ENCODE results near the gene IKZF2. TPM values are rescaled to one million over a fixed set of nuclear protein-coding genes. Genes with fewer than 3 reads are reported as not detected.

The IKZF2 gene
- total and polyA plus RNA-seq, 2 of the 4 experiments (the other 2 are of a cell fraction), result 2.1 to 25.5 TPM

DNA sequence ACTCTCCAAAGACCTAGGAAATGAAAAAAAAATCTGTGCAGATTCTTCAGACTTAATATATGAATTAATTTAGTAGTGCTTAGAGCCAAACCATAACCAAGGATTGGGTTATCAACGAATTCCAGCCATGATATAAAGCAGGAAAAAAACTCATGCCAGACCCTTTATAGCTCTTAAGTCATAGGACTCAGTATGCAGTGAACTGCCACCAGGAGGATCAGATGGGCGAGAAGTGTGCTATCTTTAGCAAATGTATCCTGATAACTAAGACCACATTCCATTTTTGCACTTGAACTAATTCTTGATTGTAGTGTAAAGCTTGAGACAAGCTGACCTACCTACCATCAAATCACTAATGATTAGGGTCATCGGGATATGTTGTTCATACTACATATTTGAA is 178.1 kb downstream of the IKZF2 start:
- in situ Hi-C loops (cut with MboI; ENCODE audit: low sequenced_read_pairs), result no loop called here
- dilution Hi-C loops (cut with HindIII; ENCODE audit: low sequenced_read_pairs, unreplicated experiment), result no loop called here
- peaks cover 15% of the 10 kb centered on the region for H3K4me1 ChIP-seq (ENCODE audit: control insufficient read depth, insufficient read depth, low read length)

More for the DNA sequence above, 178.1 kb downstream of the IKZF2 start:
- ATAC-seq (ENCODE audit: low read depth) (no peak), DNase-seq (no peak)
- no peaks in the 10 kb centered on the region for H3K36me3 ChIP-seq (ENCODE audit: control insufficient read depth, insufficient read depth, low read length)
- POLR2A ChIA-PET (ENCODE audit: unreplicated experiment), result no interaction called here
- H3K9me1 ChIP-seq (ENCODE audit: insufficient read depth, low read length), result 0 out of 2 replicates have a peak, but pooled peaks cover 3% of the 10 kb centered on the region
- BruUV-seq (replicated peaks), result no TSS peak
- H2BK5ac ChIP-seq (ENCODE audit: low read depth, low read length, poor library complexity, severe bottlenecking), result no peak overlapping the region
- H3K18ac ChIP-seq (ENCODE audit: low read depth, low read length), result no peak overlapping the region
- CTCF ChIA-PET, result no interaction called here
- no peak overlapping the region for H2BK20ac ChIP-seq (ENCODE audit: low read depth, low read length)
- WGBS, 2 experiments (ENCODE audit: extremely low coverage in 2 of 2, insufficient read length in 1 of 2), result no CpG with 5 or more reads among the region's 3 CpGs
- H4K8ac ChIP-seq (ENCODE audit: low read depth in 2 of 2, low read length in 2 of 2), result no peak overlapping the region
- no peaks in the 10 kb centered on the region for H3K79me1 ChIP-seq (ENCODE audit: low read depth in 1 of 2, low read length in 2 of 2)
- H2BK120ac ChIP-seq (ENCODE audit: low read depth, low read length), result no peak overlapping the region
- H3K4me3 ChIP-seq (ENCODE audit: insufficient read depth, low read depth, low read length), result no peak overlapping the region
- no peak overlapping the region for H3K9ac ChIP-seq (ENCODE audit: low read depth, low read length)
- H2AK5ac ChIP-seq (ENCODE audit: low read depth, low read length), result no peak overlapping the region
- H3K14ac ChIP-seq (replicated peaks; ENCODE audit: low read depth, low read length), result no peak overlapping the region
- TF ChIP-seq MXI1 (IDR thresholded peaks at IDR 0.05; ENCODE audit: borderline replicate concordance, low read depth, low read length), result no peak
- TF ChIP-seq, protein P1, sequence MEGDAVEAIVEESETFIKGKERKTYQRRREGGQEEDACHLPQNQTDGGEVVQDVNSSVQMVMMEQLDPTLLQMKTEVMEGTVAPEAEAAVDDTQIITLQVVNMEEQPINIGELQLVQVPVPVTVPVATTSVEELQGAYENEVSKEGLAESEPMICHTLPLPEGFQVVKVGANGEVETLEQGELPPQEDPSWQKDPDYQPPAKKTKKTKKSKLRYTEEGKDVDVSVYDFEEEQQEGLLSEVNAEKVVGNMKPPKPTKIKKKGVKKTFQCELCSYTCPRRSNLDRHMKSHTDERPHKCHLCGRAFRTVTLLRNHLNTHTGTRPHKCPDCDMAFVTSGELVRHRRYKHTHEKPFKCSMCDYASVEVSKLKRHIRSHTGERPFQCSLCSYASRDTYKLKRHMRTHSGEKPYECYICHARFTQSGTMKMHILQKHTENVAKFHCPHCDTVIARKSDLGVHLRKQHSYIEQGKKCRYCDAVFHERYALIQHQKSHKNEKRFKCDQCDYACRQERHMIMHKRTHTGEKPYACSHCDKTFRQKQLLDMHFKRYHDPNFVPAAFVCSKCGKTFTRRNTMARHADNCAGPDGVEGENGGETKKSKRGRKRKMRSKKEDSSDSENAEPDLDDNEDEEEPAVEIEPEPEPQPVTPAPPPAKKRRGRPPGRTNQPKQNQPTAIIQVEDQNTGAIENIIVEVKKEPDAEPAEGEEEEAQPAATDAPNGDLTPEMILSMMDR (conservative IDR thresholded peaks at IDR 0.05; ENCODE audit: low read depth, low read length), result no peak
- TF ChIP-seq RAD21 (IDR thresholded peaks at IDR 0.05; ENCODE audit: low read length), result no peak
- TF ChIP-seq USF2 (IDR thresholded peaks at IDR 0.05; ENCODE audit: low read depth, low read length), result no peak
- TF ChIP-seq MAFK (IDR thresholded peaks at IDR 0.05; ENCODE audit: low read depth, low read length), result no peak
- no peak for TF ChIP-seq CEBPB (IDR thresholded peaks at IDR 0.05; ENCODE audit: low read depth, low read length)
- no peak for TF ChIP-seq CHD1 (IDR thresholded peaks at IDR 0.05; ENCODE audit: low read depth, low read length)
- no peak for TF ChIP-seq SMC3 (IDR thresholded peaks at IDR 0.05; ENCODE audit: low read depth, low read length)
- no peak for TF ChIP-seq MAZ (IDR thresholded peaks at IDR 0.05; ENCODE audit: borderline replicate concordance, low read depth, low read length)
- no peak for TF ChIP-seq RFX5 (IDR thresholded peaks at IDR 0.05; ENCODE audit: low read depth, low read length)
- TF ChIP-seq, protein P2, sequence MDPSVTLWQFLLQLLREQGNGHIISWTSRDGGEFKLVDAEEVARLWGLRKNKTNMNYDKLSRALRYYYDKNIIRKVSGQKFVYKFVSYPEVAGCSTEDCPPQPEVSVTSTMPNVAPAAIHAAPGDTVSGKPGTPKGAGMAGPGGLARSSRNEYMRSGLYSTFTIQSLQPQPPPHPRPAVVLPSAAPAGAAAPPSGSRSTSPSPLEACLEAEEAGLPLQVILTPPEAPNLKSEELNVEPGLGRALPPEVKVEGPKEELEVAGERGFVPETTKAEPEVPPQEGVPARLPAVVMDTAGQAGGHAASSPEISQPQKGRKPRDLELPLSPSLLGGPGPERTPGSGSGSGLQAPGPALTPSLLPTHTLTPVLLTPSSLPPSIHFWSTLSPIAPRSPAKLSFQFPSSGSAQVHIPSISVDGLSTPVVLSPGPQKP (IDR thresholded peaks at IDR 0.05; ENCODE audit: borderline replicate concordance, low read depth, low read length), result no peak
- TF ChIP-seq RCOR1 (IDR thresholded peaks at IDR 0.05; ENCODE audit: insufficient replicate concordance, low read length), result no peak
- TF ChIP-seq BHLHE40 (IDR thresholded peaks at IDR 0.05; ENCODE audit: low read depth, low read length), result no peak
- TF ChIP-seq NFE2L2 (IDR thresholded peaks at IDR 0.05; ENCODE audit: low read depth, low read length), result no peak
- TF ChIP-seq POLR2A (IDR thresholded peaks at IDR 0.05; ENCODE audit: low read depth, low read length), result no peak
- TF ChIP-seq FOS (IDR thresholded peaks at IDR 0.05; ENCODE audit: low read depth, low read length), result no peak
- no peaks in the 10 kb centered on the region for H3K9me3 ChIP-seq (ENCODE audit: control insufficient read depth, insufficient read depth, low read length)
- intact Hi-C loops (cut with micrococcal nuclease), result loop anchor here (5.0 to 10.0 kb wide), 2 partner anchors 179 to 199 kb away; partner anchors contain the start of gene IKZF2
- no peaks in the 10 kb centered on the region for H4K20me1 ChIP-seq (ENCODE audit: insufficient read depth, low read length)
- no peaks in the 10 kb centered on the region for H3K27me3 ChIP-seq (ENCODE audit: control insufficient read depth, insufficient read depth, low read length)
- H3K56ac ChIP-seq (ENCODE audit: extremely low read depth, insufficient read depth, low read length), result no peak overlapping the region
- H3K4ac ChIP-seq (ENCODE audit: low read depth, low read length), result no peak overlapping the region
- H4K91ac ChIP-seq (ENCODE audit: insufficient read depth, low read depth, low read length), result no peak overlapping the region
- H3K4me2 ChIP-seq (ENCODE audit: low read depth, low read length), result no peak overlapping the region
- no peak overlapping the region for H3K23ac ChIP-seq (ENCODE audit: low read depth, low read length)
- no peak overlapping the region for H3K27ac ChIP-seq (ENCODE audit: insufficient read depth, low read length)
- no peak overlapping the region for H4K5ac ChIP-seq (ENCODE audit: low read depth, low read length)
- H2AK9ac ChIP-seq (replicated peaks; ENCODE audit: low read depth, low read length, poor library complexity), result no peak overlapping the region
- no peak overlapping the region for H2BK15ac ChIP-seq (ENCODE audit: low read depth, low read length)
- H2AFZ ChIP-seq (replicated peaks; ENCODE audit: low read length, poor library complexity), result no peak overlapping the region

Measured in IMR-90 (cell line).